CD4-positive, alpha-beta T cell treated with Interleukin-1 beta for 1 hour (primary cell): Measurements from ENCODE around the gene PLA2G6.

ENCODE experiments used
- DNase-seq, 2 donors: peaks; one replicate each; pipeline ENCODE4 v3.0.0-alpha.2; 2020 to 2022

Gene PLA2G6

DNA sequence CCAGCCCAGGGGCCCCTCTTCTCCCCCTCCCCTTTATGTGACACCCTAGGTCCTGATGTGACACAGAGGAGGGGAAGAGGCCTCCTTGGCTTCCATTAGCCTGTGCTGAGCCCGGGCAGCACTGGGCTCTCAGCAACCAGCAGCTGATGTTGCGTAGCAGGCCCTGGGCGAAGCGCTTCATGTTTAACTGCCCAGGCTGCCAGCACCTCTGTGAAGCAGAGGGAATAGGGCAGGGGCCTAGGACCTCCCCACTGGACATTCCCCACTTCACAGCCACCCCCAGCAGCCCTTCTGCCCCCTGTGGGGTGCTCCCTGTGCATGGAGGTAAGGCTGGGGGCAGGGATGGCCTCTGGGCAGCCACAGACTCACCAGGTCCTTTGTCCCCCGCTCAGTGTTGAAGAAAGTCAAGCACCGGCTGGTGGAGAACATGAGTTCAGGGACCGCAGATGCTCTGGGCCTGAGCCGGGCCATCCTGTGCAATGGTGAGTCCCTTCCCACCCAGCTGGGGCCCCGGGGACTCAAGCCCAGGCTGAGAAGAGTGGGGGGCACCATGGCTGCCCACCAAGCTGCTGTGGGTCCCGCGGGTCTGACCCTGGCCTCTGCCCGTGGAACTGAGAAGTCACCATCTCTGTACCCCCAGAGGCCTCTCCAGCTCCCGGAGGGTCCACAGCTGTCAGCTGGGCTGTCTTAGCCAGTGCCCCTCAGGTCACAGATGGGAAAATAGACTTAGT lies 112.8 kb downstream of the PLA2G6 start:
- DNase-seq, result no peak

DNA sequence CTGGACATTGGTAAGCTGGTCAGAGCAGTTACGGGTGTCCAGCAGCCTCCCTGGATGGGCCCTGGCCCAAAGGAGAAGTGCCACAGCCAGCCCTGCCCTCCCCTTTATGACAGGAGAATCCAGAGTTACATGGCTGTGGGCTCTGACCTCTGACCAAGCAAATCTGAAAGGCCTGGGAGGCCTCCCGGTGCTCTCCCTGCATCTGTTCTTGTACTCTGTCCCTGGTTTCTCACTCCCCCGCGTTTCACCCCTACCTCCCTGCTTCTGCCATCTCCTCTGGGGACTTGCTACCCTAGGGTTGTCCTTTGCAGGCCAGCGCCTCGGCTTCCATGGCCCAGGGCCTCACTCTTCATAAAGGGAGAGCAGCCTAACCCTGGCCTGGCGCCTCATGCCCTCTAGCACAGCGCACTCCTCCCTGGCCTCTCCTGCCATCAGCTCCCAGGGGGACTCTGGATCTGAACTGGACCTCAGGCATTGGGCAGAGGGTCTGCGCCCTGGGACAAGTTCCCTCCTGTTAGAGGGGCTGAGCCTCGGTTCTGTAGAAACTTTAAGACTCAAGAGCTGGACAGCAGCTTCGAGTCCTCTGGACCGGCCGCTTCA lies 113.8 kb downstream of the PLA2G6 start:
- DNase-seq, result no peak

DNA sequence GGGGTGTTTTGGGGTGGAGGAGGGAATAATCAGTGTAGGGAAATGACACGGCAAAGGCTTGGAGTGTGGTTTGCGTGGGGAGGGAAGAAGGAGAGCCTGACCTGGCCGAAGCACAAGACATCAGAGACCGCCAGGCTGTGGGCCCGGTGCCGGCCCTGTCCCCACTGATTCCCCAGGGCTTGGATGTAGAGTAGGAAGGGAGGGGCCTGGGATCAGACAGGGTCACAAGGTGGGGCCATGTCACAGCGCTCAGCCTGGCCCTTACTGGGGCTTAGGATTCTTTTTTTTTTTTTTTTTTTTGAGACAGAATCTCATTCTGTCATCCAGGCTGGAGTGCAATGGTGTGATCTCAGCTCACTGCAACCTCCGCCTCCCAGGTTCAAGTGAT lies 114.6 kb downstream of the PLA2G6 start:
- no peak for DNase-seq

DNA sequence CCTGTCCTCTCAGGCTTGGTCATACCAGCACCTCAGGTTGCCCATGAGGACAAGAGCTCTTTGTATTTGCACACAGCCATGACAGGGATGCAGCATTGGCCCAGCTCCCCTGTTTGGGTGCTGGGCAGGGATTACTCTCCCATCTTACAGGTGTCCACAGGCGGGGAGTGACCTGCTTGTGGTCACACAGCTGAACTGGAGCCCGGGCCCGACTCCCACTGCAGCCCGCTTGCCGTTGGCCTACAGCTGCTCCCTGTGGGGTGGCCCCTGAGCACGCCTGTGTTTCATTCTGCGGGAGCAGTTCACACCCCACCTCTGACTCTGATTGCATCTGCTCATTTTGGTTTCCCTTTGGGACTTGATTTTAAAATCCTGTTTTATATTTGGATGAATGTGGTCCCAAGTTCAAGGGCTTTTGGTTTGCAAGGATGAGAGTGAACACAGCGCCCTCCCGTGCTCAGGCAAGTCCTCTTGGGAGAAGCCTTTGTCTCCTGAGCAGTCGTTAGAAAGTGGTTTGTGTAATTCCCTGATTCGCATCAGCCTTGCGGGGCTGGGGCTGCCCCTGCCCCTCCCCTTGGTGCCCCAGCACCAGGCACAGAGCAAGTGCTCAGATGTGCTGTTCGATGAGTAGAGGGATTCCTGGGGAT lies 115.1 kb downstream of the PLA2G6 start:
- DNase-seq, result no peak

DNA sequence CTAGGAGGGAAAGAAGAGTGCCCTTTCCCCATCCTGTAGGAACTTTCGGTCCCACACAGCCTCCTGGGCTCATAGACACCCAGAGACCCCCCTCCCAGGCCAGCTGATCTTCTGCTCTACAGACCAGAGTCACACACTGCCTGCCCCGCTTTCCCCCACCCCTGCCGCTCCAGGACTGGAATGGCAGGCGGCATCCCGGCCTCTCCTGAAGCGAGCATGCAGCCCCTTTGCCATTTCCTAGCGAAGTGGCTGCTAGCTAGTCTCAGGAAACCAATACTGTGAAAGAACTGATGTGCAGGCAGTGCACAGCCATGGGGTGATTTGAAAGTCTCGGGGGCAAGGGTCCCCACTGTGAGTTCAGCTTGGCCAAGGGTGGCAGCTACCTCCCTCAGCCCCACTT lies 116.1 kb downstream of the PLA2G6 start:
- DNase-seq, result no peak

DNA sequence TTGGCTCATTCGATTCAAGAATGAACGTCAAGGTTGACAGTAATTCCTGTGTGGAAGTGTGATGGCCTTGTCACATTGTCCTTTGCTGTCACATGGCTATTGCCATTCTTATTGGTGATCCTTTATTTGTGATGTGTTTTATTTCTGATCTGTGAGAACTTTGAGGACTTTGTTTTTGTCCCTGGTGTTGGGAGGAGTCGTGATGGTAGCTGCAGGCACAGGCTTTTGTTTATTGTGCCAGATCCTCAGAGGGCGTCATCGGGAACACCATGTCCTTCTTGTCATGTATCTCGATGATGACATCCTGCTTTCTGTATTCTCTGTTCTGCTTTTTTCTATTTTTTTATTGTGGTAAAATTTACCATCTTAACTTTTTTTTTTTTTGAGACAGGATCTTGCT lies 118.8 kb downstream of the PLA2G6 start:
- DNase-seq, result peak in 1 of 2 donors; percentile 19
